ENCODE results near the gene GDAP1L1. TPM values are rescaled to one million over a fixed set of nuclear protein-coding genes. Genes with fewer than 3 reads are reported as not detected.
"Not testable (repeated sequence)": the region's sequence is repeated elsewhere in the genome, so short reads cannot be mapped to it uniquely, and the experiment has no call there.

GDAP1L1 gene
- total and polyA plus RNA-seq, 8 donors: 0.18 to 0.53 (median 0.38) TPM; not detected in 2

DNA sequence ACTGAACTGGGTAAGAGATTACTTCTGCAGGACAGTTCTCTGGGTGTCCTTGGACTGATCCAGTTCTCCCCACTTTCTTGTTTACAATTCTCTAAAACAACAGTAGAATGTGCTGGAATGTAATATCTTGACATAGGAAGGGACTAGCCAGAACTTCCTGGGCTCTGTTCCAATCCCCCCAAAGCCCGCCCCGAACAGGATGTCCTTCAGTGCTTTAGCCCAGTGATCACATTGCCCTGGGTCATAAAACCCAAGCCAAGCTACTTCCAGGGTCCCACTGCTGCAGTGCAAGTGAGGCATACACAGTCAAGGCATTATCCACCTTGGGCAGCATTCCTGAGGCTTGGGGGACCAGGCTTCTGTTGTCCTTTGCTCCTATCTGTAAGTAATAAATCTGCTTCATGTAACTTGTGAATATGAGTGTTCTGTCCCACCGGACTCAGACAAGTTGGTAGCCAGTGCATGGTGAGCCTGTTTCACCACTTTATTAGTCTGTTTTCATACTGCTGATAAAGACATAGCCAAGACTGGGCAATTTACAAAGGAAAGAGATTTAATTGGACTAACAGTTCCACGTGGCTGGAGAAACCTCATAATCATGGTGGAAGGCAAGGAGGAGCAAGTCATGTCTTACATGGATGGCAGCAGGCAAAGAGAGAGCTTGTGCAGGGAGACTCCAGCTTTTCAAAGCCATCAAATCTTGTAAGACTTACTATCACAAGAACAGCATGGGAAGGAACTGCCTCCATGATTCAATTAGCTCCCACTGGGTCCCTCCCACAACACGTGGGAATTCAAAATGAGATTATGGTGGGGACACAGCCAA lies 40.4 kb downstream of the GDAP1L1 start:
- intact Hi-C loops (cut with DNase I): no loop called here
- Histone ChIP-seq H3K4me3 (no peak overlapping the region), H3K27me3 (no peaks in the 10 kb centered on the region), H3K4me1 (no peaks in the 10 kb centered on the region), H3K36me3 (no peaks in the 10 kb centered on the region), H3K9me3 (no peaks in the 10 kb centered on the region), H3K27ac (no peak overlapping the region)
- TF ChIP-seq, protein P1, sequence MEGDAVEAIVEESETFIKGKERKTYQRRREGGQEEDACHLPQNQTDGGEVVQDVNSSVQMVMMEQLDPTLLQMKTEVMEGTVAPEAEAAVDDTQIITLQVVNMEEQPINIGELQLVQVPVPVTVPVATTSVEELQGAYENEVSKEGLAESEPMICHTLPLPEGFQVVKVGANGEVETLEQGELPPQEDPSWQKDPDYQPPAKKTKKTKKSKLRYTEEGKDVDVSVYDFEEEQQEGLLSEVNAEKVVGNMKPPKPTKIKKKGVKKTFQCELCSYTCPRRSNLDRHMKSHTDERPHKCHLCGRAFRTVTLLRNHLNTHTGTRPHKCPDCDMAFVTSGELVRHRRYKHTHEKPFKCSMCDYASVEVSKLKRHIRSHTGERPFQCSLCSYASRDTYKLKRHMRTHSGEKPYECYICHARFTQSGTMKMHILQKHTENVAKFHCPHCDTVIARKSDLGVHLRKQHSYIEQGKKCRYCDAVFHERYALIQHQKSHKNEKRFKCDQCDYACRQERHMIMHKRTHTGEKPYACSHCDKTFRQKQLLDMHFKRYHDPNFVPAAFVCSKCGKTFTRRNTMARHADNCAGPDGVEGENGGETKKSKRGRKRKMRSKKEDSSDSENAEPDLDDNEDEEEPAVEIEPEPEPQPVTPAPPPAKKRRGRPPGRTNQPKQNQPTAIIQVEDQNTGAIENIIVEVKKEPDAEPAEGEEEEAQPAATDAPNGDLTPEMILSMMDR (IDR thresholded peaks at IDR 0.05): no peak
- no peak for DNase-seq
- ATAC-seq: no peak

DNA sequence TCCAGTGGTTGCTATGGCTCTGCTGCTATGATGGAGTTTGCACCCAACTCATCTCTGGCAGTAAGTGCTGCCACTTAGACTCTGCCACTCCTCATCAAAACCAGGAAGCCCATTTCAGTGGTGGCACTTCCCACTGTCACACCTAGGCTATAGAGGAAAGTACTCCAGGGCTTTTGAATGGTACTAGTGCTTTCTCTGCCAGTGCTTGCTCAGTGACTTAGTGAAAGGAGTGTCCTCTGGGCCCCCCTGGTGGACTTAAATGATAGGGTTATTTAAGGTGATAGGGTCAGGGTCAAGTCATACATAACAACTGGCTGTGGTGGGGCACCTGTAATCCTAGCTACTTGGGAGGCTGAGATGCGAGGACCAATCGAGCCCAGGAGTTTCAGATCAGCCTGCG lies 41.1 kb downstream of the GDAP1L1 start:
- no peak overlapping the region for H3K27ac ChIP-seq
- no peaks in the 10 kb centered on the region for H3K36me3 ChIP-seq
- TF ChIP-seq, protein P1 (IDR thresholded peaks at IDR 0.05): no peak
- H3K9me3 ChIP-seq: no peaks in the 10 kb centered on the region
- no peaks in the 10 kb centered on the region for H3K27me3 ChIP-seq
- intact Hi-C loops (cut with DNase I): no loop called here
- no peak for DNase-seq
- H3K4me3 ChIP-seq: no peak overlapping the region
- H3K4me1 ChIP-seq: no peaks in the 10 kb centered on the region
- peak; percentile 62 for ATAC-seq

DNA sequence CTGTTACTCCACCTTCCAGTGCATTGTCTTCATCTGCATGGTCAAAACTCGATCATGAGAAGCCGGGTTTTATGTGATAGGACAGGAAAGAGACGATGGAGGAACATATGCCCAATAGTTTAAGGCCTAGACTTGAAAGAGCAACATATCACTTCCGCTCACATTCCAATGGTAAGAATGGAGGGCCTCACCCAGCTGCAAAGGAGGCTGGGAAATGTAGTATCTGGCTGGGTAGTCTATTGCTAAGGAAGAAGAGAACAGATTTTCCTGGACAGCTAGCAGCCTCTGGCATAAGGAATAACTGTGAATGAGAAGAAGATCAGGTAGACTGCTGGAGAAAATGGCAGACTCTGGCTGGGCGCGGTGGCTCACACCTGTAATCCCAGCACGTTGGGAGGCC lies 44.6 kb downstream of the GDAP1L1 start:
- Histone ChIP-seq H3K9me3 (no peaks in the 10 kb centered on the region), H3K36me3 (no peaks in the 10 kb centered on the region), H3K27ac (no peak overlapping the region), H3K27me3 (no peaks in the 10 kb centered on the region), H3K4me1 (no peaks in the 10 kb centered on the region), H3K4me3 (no peak overlapping the region)
- DNase-seq (no peak), ATAC-seq (no peak)
- TF ChIP-seq, protein P1 (IDR thresholded peaks at IDR 0.05): no peak
- intact Hi-C loops (cut with DNase I): no loop called here

DNA sequence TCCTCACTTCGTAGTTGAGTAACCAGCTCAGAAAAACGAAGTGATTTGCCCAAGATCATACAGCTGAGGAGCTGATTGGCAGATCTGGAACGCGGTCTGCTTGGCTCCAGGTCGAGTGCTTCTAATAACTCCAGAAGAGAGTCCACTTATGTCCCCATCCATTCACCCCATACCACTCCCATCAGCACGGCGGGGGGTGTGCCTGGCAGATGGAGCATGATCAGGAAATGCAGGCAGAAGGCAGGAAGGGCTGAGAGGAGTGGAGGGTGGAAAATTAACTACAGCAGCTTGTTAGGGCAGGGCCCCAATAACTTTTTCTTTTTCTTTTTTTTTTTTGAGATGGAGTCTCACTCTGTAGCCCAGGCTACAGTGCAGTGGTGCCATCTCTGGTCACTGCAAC lies 48.9 kb downstream of the GDAP1L1 start:
- DNase-seq (peak in 2 of 4 donors; percentile 24 to 82), ATAC-seq (peak; percentile 99)
- H3K27ac ChIP-seq: no peak overlapping the region
- no peak overlapping the region for H3K4me3 ChIP-seq
- H3K27me3 ChIP-seq: no peaks in the 10 kb centered on the region
- TF ChIP-seq, protein P1 (IDR thresholded peaks at IDR 0.05): no peak
- H3K4me1 ChIP-seq: no peaks in the 10 kb centered on the region
- intact Hi-C loops (cut with DNase I): no loop called here
- no peaks in the 10 kb centered on the region for H3K9me3 ChIP-seq
- H3K36me3 ChIP-seq: no peaks in the 10 kb centered on the region

DNA sequence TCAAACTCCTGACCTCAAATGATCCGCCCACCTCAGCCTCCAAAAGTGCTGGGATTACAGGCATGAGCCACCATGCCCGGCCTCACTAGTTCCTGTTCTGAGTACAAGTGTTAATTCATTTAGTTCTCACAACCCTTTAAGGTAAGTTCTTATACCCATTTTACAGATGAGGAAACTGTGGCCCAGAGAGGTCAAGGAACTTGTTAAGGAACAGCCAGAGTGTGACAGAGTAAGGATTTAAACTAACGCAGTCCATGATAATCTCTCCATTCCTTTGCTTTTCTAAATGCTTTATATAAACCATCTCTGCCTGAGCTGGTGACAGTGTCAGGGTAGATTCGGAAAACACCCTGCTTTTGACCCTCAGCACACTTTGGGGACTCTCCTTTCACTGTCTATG lies 50.6 kb downstream of the GDAP1L1 start:
- H3K4me3 ChIP-seq: no peak overlapping the region
- H3K36me3 ChIP-seq: no peaks in the 10 kb centered on the region
- intact Hi-C loops (cut with DNase I): no loop called here
- no peaks in the 10 kb centered on the region for H3K9me3 ChIP-seq
- no peaks in the 10 kb centered on the region for H3K27me3 ChIP-seq
- no peaks in the 10 kb centered on the region for H3K4me1 ChIP-seq
- DNase-seq (no peak), ATAC-seq (no peak)
- no peak overlapping the region for H3K27ac ChIP-seq
- TF ChIP-seq, protein P1 (IDR thresholded peaks at IDR 0.05): no peak

DNA sequence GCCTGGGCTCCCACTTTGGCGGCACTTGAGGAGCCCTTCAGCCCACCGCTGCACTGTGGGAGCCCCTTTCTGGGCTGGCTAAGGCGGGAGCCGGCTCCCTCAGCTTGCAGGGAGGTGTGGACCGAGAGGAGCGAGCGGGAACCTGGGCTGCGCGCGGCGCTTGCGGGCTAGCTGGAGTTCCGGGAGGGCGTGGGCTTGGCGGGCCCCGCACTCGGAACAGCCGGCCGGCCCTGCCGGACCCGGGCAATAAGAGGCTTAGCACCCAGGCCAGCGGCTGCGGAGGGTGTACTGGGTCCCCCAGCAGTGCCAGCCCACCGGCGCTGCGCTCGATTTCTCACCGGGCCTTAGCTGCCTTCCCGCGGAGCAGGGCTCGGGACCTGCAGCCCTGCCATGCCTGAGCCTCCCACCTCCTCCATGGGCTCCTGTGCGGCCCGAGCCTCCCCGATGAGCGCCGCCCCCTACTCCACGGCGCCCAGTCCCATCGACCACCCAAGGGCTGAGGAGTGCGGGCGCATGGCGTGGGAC lies 52.0 kb downstream of the GDAP1L1 start:
- ATAC-seq; H3K27ac ChIP-seq; intact Hi-C loops (cut with DNase I): not testable (repeated sequence)

More for the DNA sequence above, 52.0 kb downstream of the GDAP1L1 start:
- not testable (repeated sequence) for H3K4me3 ChIP-seq, H3K36me3 ChIP-seq, DNase-seq, H3K27me3 ChIP-seq, H3K4me1 ChIP-seq, H3K9me3 ChIP-seq

Measured in left lung (tissue), 10 donors.